Stomach (tissue), 9 donors: Measurements from ENCODE around the gene GALNT5. TPM values are rescaled to one million over a fixed set of nuclear protein-coding genes. Genes with fewer than 3 reads are reported as not detected.
A peak's percentile ranks its signal among the peaks of the same experiment; 100 is the strongest.

Experiments
- DNase-seq, 2 donors: peaks; one replicate each; pipeline versions ENCODE4 v3.0.0 to v3.0.0-alpha.2; 2013 to 2019
- H3K27ac ChIP-seq, 5 donors: fragments of 200-600 bp in 4 of 5; sonication (generic) in 4 of 5; one replicate each; pipeline ENCODE4 v1.5.1; 2013 to 2019; ENCODE audit warnings: mild to moderate bottlenecking in 1 of 5, moderate library complexity in 1 of 5
- H3K27me3 ChIP-seq, 3 donors: fragments of 200-600 bp; sonication (generic); one replicate each; pipeline ENCODE4 v1.5.1; 2017 to 2019; ENCODE audit warnings: mixed run types in 1 of 3
- H3K36me3 ChIP-seq, 4 donors: fragments of 200-600 bp; sonication (generic); 1 replicate in 3 of 4; 2 replicates in 1 of 4; pipeline ENCODE4 v1.5.1; 2016 to 2019
- H3K4me1 ChIP-seq, 4 donors: fragments of 200-600 bp; sonication (generic); one replicate each; pipeline ENCODE4 v1.5.1; 2016 to 2019
- H3K4me3 ChIP-seq, 4 donors: fragments of 200-600 bp; sonication (generic) in 3 of 4; one replicate each; pipeline ENCODE4 v1.5.1; 2016 to 2019; ENCODE audit warnings: mild to moderate bottlenecking in 1 of 4
- H3K9me3 ChIP-seq, 4 donors: fragments of 200-600 bp; sonication (generic); one replicate each; pipeline ENCODE4 v1.5.1; 2016 to 2019
- CTCF ChIP-seq, 7 experiments: fragments of 450-650 bp in 4 of 7; fragments of 200-600 bp in 3 of 7; sonication (generic) in 3 of 7; IDR thresholded peaks; one replicate each; pipeline ENCODE4 v1.5.1; 2016 to 2019; ENCODE audit warnings: antibody characterized with exemption in 7 of 7, control low read depth in 2 of 7, mild to moderate bottlenecking in 1 of 7
- EP300 ChIP-seq: sonication (generic); formaldehyde crosslinking; IDR thresholded peaks from one replicate; pipeline ENCODE4 v1.6.1; 2017; ENCODE audit warnings: antibody characterized with exemption
- POLR2A ChIP-seq, 4 donors: fragments of 450-650 bp; IDR thresholded peaks; one replicate each; pipeline ENCODE4 v1.6.1; 2016; ENCODE audit warnings: antibody characterized with exemption in 4 of 4, control low read depth in 2 of 4, mild to moderate bottlenecking in 1 of 4, moderate library complexity in 1 of 4
- POLR2AphosphoS5 ChIP-seq, 3 donors: sonication (generic); formaldehyde crosslinking; IDR thresholded peaks; one replicate each; pipeline ENCODE4 v1.6.1; 2016; ENCODE audit warnings: antibody characterized with exemption in 3 of 3
- WGBS, 5 donors: extraction: QIAGEN DNeasy Blood & Tissue Kit in 3 of 5; methylation state at CpG; one replicate each; pipeline versions ENCODE4 v1.1.5 to v1.1.7; 2013 to 2018; 5-methylcytosine and 5-hydroxymethylcytosine counted together
- intact Hi-C: fragments of 100-400 bp; cut with DNase I; formaldehyde crosslinking; loops from one replicate; pipeline ENCODE4 v1.15.1; 2023; ENCODE audit warnings: low total_unique reads
- polyA plus RNA-seq, 3 donors: library from polyadenylated mRNA; stranded (reverse); fragments of 200-250 nt; gene quantifications; one replicate each; pipeline ENCODE4 v1.2.3, GENCODE V29; 2013
- total RNA-seq, 5 donors: library from RNA; depleted of rRNA; stranded (reverse); fragments of >200 nt; gene quantifications; one replicate each; pipeline versions ENCODE4 v1.1.0 to v1.2.3, GENCODE V29; 2014 to 2016
- donor health status: healthy with polysubstance abuse.
- donor health status: Bipolar disorder and iron deficiency.
- donor health status: healthy.

Gene GALNT5
- total and polyA plus RNA-seq, 8 donors: 1.1 to 27.5 (median 2.3) TPM

GRCh38 chr2:157359628-157360027 lies 102.1 kb downstream of the GALNT5 start:
- H3K36me3 ChIP-seq: no peaks in the 10 kb centered on the region
- H3K4me3 ChIP-seq: no peak overlapping the region
- WGBS, 5 donors: 93 to 99% (median 96%) methylated on average over 2 of the region's 2 CpGs
- no peaks in the 10 kb centered on the region for H3K27me3 ChIP-seq
- H3K27ac ChIP-seq: no peak overlapping the region
- H3K4me1 ChIP-seq: no peaks in the 10 kb centered on the region
- no peak for TF ChIP-seq EP300
- no peak for TF ChIP-seq POLR2A (IDR thresholded peaks at IDR 0.05)
- no peak for TF ChIP-seq CTCF (IDR thresholded peaks at IDR 0.05)
- no peak for TF ChIP-seq POLR2AphosphoS5 (IDR thresholded peaks at IDR 0.05)
- H3K9me3 ChIP-seq: peaks cover 0 to 20% (median 6%) of the 10 kb centered on the region in 4 donors
- no peak for DNase-seq
- intact Hi-C loops: no loop called here

- Histone ChIP-seq H3K27me3 (no peaks in the 10 kb centered on the region), H3K36me3 (no peaks in the 10 kb centered on the region), H3K4me3 (no peak overlapping the region), H3K4me1 (no peaks in the 10 kb centered on the region), H3K27ac (no peak overlapping the region), H3K9me3 (peaks cover 0 to 20% (median 6%) of the 10 kb centered on the region in 4 donors)
- no peak for DNase-seq
- TF ChIP-seq CTCF (IDR thresholded peaks at IDR 0.05): no peak
- no peak for TF ChIP-seq POLR2AphosphoS5 (IDR thresholded peaks at IDR 0.05)
- TF ChIP-seq POLR2A (IDR thresholded peaks at IDR 0.05): no peak
- TF ChIP-seq EP300: no peak
- intact Hi-C loops: no loop called here
Measured at GRCh38 chr2:157361526-157361925, 104.0 kb downstream of the GALNT5 start.

GRCh38 chr2:157362627-157363026 lies 105.1 kb downstream of the GALNT5 start:
- H3K27me3 ChIP-seq: no peaks in the 10 kb centered on the region
- no peaks in the 10 kb centered on the region for H3K36me3 ChIP-seq
- 88 to 100% (median 95%) methylated on average over 2 of the region's 2 CpGs for WGBS, 5 donors
- no peak for DNase-seq
- peaks cover 0 to 20% (median 6%) of the 10 kb centered on the region in 4 donors for H3K9me3 ChIP-seq
- H3K27ac ChIP-seq: no peak overlapping the region
- intact Hi-C loops: no loop called here
- H3K4me3 ChIP-seq: no peak overlapping the region
- H3K4me1 ChIP-seq: no peaks in the 10 kb centered on the region
- TF ChIP-seq POLR2A (IDR thresholded peaks at IDR 0.05): no peak
- no peak for TF ChIP-seq POLR2AphosphoS5 (IDR thresholded peaks at IDR 0.05)
- no peak for TF ChIP-seq CTCF (IDR thresholded peaks at IDR 0.05)
- TF ChIP-seq EP300: no peak

DNA sequence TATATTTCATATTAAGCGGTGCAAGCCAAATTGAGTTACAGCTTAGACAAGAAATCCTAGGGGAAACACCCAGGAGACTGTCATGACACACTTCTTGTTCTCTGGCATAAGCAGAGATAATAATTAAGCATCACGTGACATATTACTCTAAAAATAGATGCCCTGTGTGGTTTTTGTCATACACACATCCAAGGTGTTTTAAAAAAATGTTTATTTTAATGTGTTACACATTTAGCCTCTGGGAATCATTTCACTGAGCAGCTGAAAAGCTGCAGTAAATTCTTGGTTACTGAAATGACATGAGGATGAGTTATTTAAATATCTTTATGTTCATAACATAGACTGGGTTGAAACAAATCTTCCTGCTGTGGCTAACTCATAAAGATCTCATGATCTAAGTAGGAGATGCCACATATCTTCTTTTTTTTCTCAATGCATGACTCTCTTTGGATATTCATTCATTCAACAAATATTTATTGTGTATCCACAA lies 106.2 kb downstream of the GALNT5 start:
- DNase-seq: peak in 1 of 2 donors; percentile 16
- no peaks in the 10 kb centered on the region for H3K36me3 ChIP-seq
- intact Hi-C loops: no loop called here
- TF ChIP-seq POLR2A (IDR thresholded peaks at IDR 0.05) (no peak), POLR2AphosphoS5 (IDR thresholded peaks at IDR 0.05) (no peak), CTCF (IDR thresholded peaks at IDR 0.05) (no peak), EP300 (no peak)
- H3K27ac ChIP-seq: no peak overlapping the region
- H3K4me3 ChIP-seq: no peak overlapping the region
- 64 to 79% (median 68%) methylated on average over 2 of the region's 2 CpGs for WGBS, 5 donors
- no peaks in the 10 kb centered on the region for H3K27me3 ChIP-seq
- H3K9me3 ChIP-seq: peaks cover 0 to 20% (median 6%) of the 10 kb centered on the region in 4 donors
- no peaks in the 10 kb centered on the region for H3K4me1 ChIP-seq

Other genes starting within 250 kb of the GALNT5 start
- 1 to 10 TPM in 1 of 5 donors, under 1 TPM in 1, not detected in 3; 0.58 to 5.7 TPM for gene ERMN, start 68.1 kb downstream of the GALNT5 start, total RNA-seq
- under 1 TPM in 1 of 3 donors, not detected in 2; 0.43 TPM for gene ERMN, start 68.1 kb downstream of the GALNT5 start, polyA plus RNA-seq
- 10 to 100 TPM in 3 of 5 donors, 1 to 10 TPM in 1, not detected in 1; 8.2 to 30.7 (median 21.1) TPM for gene CYTIP, start 186.4 kb downstream of the GALNT5 start, total RNA-seq
- 10 to 100 TPM in 1 of 3 donors, 1 to 10 TPM in 2; 5.3 to 17.9 (median 9.3) TPM for gene CYTIP, start 186.4 kb downstream of the GALNT5 start, polyA plus RNA-seq